Neutrophil (primary cell): ENCODE results near the gene SF3A2.

ENCODE experiments used
- H3K27ac ChIP-seq: fragments of 200-600 bp; sonication (generic); 2 replicates; pipeline ENCODE4 v1.5.1; 2016; ENCODE audit warnings: mild to moderate bottlenecking, moderate library complexity
- H3K27me3 ChIP-seq: fragments of 200-600 bp; sonication (generic); 2 replicates; pipeline ENCODE4 v1.6.0; 2016; ENCODE audit warnings: mild to moderate bottlenecking
- H3K36me3 ChIP-seq: fragments of 200-600 bp; sonication (generic); 2 replicates; pipeline ENCODE4 v1.5.1; 2017
- H3K4me1 ChIP-seq, 2 experiments: fragments of 200-600 bp in 1 of 2; sonication (generic) in 1 of 2; 1 replicate in 1 of 2; 2 replicates in 1 of 2; pipeline versions ENCODE4 v1.5.1 to v1.6.1; 2013 to 2016; ENCODE audit warnings: low read depth in 1 of 2, low read length in 1 of 2, mild to moderate bottlenecking in 1 of 2, moderate library complexity in 1 of 2; ENCODE audit not compliant: control insufficient read depth in 1 of 2, insufficient read depth in 1 of 2
- H3K4me3 ChIP-seq, 2 experiments: fragments of 200-600 bp in 1 of 2; sonication (generic) in 1 of 2; 1 replicate in 1 of 2; 2 replicates in 1 of 2; pipeline ENCODE4 v1.5.1; 2013 to 2016; ENCODE audit warnings: low read depth in 1 of 2, low read length in 1 of 2, mild to moderate bottlenecking in 1 of 2, moderate library complexity in 1 of 2
- H3K9me3 ChIP-seq: fragments of 200-600 bp; sonication (generic); 2 replicates; pipeline ENCODE4 v1.5.1; 2016
- TF ChIP-seq, protein P1 (sequence below): fragments of 200-600 bp; sonication (generic); IDR thresholded peaks from 2 replicates; pipeline ENCODE4 v1.5.1; 2016; ENCODE audit warnings: antibody characterized with exemption

The SF3A2 gene

DNA sequence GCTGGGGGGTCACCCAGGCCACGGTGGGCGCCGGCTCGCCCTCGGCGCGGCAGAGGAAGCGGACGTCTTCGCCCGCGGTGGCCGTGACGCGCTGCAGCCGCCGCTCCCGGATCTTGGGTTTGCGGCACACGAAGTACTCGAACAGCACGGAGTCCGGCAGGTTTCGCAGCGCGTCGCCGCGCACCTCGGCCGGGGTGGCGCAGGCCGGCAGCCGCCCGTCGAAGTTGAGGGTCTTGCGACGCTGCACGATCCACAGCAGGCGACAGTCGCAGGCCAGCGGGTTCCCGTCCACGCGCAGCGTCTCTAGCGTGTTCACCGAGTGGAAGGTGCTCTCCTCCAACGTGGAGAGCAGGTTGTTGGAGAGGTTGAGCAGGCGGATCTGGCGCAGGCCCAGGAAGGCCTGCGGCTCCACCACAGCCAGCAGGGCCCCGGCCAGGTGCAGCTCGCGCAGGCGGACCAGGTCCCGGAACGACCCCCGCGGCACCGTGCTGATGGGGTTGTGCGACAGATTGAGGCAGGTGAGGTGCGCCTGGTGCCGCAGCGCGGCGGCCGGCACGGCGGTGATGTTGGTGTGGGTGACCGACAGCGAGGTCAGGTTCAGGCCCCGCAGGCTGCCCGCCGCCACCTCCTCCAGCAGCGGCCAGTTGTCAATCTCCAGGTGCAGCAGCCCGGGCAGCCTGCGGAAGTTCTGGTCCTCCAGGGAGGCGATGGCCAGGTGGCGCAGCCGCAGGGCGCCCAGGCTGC is 54.0 kb downstream of the SF3A2 start:
- peak overlapping the region; percentile 95 for H3K4me3 ChIP-seq
- peaks cover 47% of the 10 kb centered on the region for H3K36me3 ChIP-seq
- TF ChIP-seq, protein P1, sequence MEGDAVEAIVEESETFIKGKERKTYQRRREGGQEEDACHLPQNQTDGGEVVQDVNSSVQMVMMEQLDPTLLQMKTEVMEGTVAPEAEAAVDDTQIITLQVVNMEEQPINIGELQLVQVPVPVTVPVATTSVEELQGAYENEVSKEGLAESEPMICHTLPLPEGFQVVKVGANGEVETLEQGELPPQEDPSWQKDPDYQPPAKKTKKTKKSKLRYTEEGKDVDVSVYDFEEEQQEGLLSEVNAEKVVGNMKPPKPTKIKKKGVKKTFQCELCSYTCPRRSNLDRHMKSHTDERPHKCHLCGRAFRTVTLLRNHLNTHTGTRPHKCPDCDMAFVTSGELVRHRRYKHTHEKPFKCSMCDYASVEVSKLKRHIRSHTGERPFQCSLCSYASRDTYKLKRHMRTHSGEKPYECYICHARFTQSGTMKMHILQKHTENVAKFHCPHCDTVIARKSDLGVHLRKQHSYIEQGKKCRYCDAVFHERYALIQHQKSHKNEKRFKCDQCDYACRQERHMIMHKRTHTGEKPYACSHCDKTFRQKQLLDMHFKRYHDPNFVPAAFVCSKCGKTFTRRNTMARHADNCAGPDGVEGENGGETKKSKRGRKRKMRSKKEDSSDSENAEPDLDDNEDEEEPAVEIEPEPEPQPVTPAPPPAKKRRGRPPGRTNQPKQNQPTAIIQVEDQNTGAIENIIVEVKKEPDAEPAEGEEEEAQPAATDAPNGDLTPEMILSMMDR, result no peak
- no peaks in the 10 kb centered on the region for H3K27me3 ChIP-seq
- H3K9me3 ChIP-seq, result no peaks in the 10 kb centered on the region
- H3K4me1 ChIP-seq, result peaks cover 80 to 89% of the 10 kb centered on the region in 2 experiments
- H3K27ac ChIP-seq, result peak overlapping the region; percentile 99

- peaks cover 76 to 88% of the 10 kb centered on the region in 2 experiments for H3K4me1 ChIP-seq
- H3K27me3 ChIP-seq, result no peaks in the 10 kb centered on the region
- peaks cover 53% of the 10 kb centered on the region for H3K36me3 ChIP-seq
- H3K4me3 ChIP-seq, result peak overlapping the region; percentile 95
- peak overlapping the region; percentile 99 for H3K27ac ChIP-seq
- TF ChIP-seq, protein P1, result no peak
- H3K9me3 ChIP-seq, result no peaks in the 10 kb centered on the region
These were observed 54.6 kb downstream of the SF3A2 start for GRCh38 chr19:2291185-2291751.

GRCh38 chr19:2294687-2295335 is 58.2 kb downstream of the SF3A2 start:
- H3K27ac ChIP-seq, result peak overlapping the region; percentile 70
- no peaks in the 10 kb centered on the region for H3K9me3 ChIP-seq
- TF ChIP-seq, protein P1, result no peak
- peak overlapping the region in 1 of 2 experiments; percentile 95 for H3K4me3 ChIP-seq
- no peaks in the 10 kb centered on the region for H3K27me3 ChIP-seq
- peaks cover 64% of the 10 kb centered on the region for H3K36me3 ChIP-seq
- peaks cover 44 to 62% of the 10 kb centered on the region in 2 experiments for H3K4me1 ChIP-seq

DNA sequence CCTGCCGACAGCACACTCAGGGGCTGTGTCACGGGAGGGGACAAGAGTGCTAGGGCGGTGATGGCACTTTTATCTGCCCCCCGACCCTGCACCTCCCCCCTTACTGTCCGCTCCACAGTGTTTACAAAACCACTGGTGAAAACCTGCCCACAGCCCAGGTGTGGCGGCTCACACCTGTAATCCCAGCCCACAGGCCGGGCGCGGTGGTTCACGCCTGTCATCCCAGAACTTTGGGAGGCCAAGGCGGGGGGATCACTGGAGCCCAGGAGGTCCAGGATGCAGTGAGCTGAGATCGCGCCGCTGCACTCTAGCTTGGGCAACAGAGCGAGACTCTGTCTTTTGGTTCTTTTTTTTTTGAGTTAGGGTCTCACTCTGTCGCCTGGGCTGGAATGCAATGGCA is 59.5 kb downstream of the SF3A2 start:
- TF ChIP-seq, protein P1, result no peak
- Histone ChIP-seq H3K9me3 (no peaks in the 10 kb centered on the region), H3K27me3 (no peaks in the 10 kb centered on the region), H3K4me3 (peak overlapping the region in 1 of 2 experiments; percentile 95), H3K36me3 (peaks cover 58% of the 10 kb centered on the region), H3K27ac (peak overlapping the region; percentile 70), H3K4me1 (peaks cover 43 to 63% of the 10 kb centered on the region in 2 experiments)
